ENCODE data around the gene REPS2. TPM values are rescaled to one million over a fixed set of nuclear protein-coding genes. Genes with fewer than 3 reads are reported as not detected.

REPS2 gene
- total and polyA plus RNA-seq, 4 donors = 8.0 to 18.4 (median 11.6) TPM

- Histone ChIP-seq H3K27ac (ENCODE audit: low read depth in 1 of 2, low read length in 1 of 2) (no peak overlapping the region), H3K27me3 (ENCODE audit: control insufficient read depth in 3 of 3, insufficient read depth in 3 of 3, low read length in 2 of 3) (peaks cover 3 to 42% (median 22%) of the 10 kb centered on the region in 3 donors), H3K9me3 (ENCODE audit: control insufficient read depth in 4 of 4, insufficient read depth in 3 of 4, low read length in 3 of 4) (no peaks in the 10 kb centered on the region), H3K36me3 (ENCODE audit: control insufficient read depth in 4 of 4, insufficient read depth in 4 of 4, low read length in 4 of 4) (peaks cover 0 to 3% (median 0%) of the 10 kb centered on the region in 4 donors), H3K4me3 (no peak overlapping the region), H3K4me1 (ENCODE audit: control insufficient read depth in 5 of 5, insufficient read depth in 5 of 5, low read length in 5 of 5) (no peaks in the 10 kb centered on the region), H3K9ac (ENCODE audit: insufficient read depth in 1 of 2, low read length in 2 of 2) (no peak overlapping the region)
- ATAC-seq (ENCODE audit: insufficient read depth, low FRiP score) (no peak), DNase-seq (no peak)
- 77 to 96% methylated on average over 2 of the region's 2 CpGs for WGBS, 2 donors
- TF ChIP-seq CTCF (IDR thresholded peaks at IDR 0.05; ENCODE audit: control extremely low read depth, extremely low read depth) = no peak
Measured at GRCh38 chrX:17154001-17154400, 207.5 kb downstream of the REPS2 start.

- H3K9me3 ChIP-seq (ENCODE audit: control insufficient read depth in 4 of 4, insufficient read depth in 3 of 4, low read length in 3 of 4) = peaks cover 3 to 27% (median 12%) of the 10 kb centered on the region in 4 donors
- H3K4me1 ChIP-seq (ENCODE audit: control insufficient read depth in 5 of 5, insufficient read depth in 5 of 5, low read length in 5 of 5) = no peaks in the 10 kb centered on the region
- ATAC-seq (ENCODE audit: insufficient read depth, low FRiP score) = no peak
- peaks cover 0 to 11% (median 3%) of the 10 kb centered on the region in 3 donors for H3K27me3 ChIP-seq (ENCODE audit: control insufficient read depth in 3 of 3, insufficient read depth in 3 of 3, low read length in 2 of 3)
- H3K36me3 ChIP-seq (ENCODE audit: control insufficient read depth in 4 of 4, insufficient read depth in 4 of 4, low read length in 4 of 4) = no peaks in the 10 kb centered on the region
- WGBS, 2 donors = 72 to 86% methylated on average over 1 of the region's 1 CpG
- TF ChIP-seq CTCF (IDR thresholded peaks at IDR 0.05; ENCODE audit: control extremely low read depth, extremely low read depth) = no peak
- no peak overlapping the region for H3K4me3 ChIP-seq
- no peak overlapping the region for H3K27ac ChIP-seq (ENCODE audit: low read depth in 1 of 2, low read length in 1 of 2)
- no peak overlapping the region for H3K9ac ChIP-seq (ENCODE audit: insufficient read depth in 1 of 2, low read length in 2 of 2)
- no peak for DNase-seq
Measured at GRCh38 chrX:17160975-17161374, 214.5 kb downstream of the REPS2 start.

GRCh38 chrX:17161991-17162390, 215.5 kb downstream of the REPS2 start:
- H3K36me3 ChIP-seq (ENCODE audit: control insufficient read depth in 4 of 4, insufficient read depth in 4 of 4, low read length in 4 of 4) = no peaks in the 10 kb centered on the region
- 100% methylated on average over 1 of the region's 1 CpG for WGBS, 2 donors
- H3K27me3 ChIP-seq (ENCODE audit: control insufficient read depth in 3 of 3, insufficient read depth in 3 of 3, low read length in 2 of 3) = peaks cover 0 to 5% (median 3%) of the 10 kb centered on the region in 3 donors
- H3K4me3 ChIP-seq = no peak overlapping the region
- ATAC-seq (ENCODE audit: insufficient read depth, low FRiP score) (no peak), DNase-seq (no peak)
- TF ChIP-seq CTCF (IDR thresholded peaks at IDR 0.05; ENCODE audit: control extremely low read depth, extremely low read depth) = no peak
- H3K27ac ChIP-seq (ENCODE audit: low read depth in 1 of 2, low read length in 1 of 2) = no peak overlapping the region
- H3K9me3 ChIP-seq (ENCODE audit: control insufficient read depth in 4 of 4, insufficient read depth in 3 of 4, low read length in 3 of 4) = peaks cover 3 to 27% (median 12%) of the 10 kb centered on the region in 4 donors
- no peaks in the 10 kb centered on the region for H3K4me1 ChIP-seq (ENCODE audit: control insufficient read depth in 5 of 5, insufficient read depth in 5 of 5, low read length in 5 of 5)
- no peak overlapping the region for H3K9ac ChIP-seq (ENCODE audit: insufficient read depth in 1 of 2, low read length in 2 of 2)

- DNase-seq = no peak
- H3K27ac ChIP-seq (ENCODE audit: low read depth in 1 of 2, low read length in 1 of 2) = no peak overlapping the region
- H3K27me3 ChIP-seq (ENCODE audit: control insufficient read depth in 3 of 3, insufficient read depth in 3 of 3, low read length in 2 of 3) = peaks cover 0 to 5% (median 2%) of the 10 kb centered on the region in 3 donors
- H3K36me3 ChIP-seq (ENCODE audit: control insufficient read depth in 4 of 4, insufficient read depth in 4 of 4, low read length in 4 of 4) = no peaks in the 10 kb centered on the region
- no peak overlapping the region for H3K9ac ChIP-seq (ENCODE audit: insufficient read depth in 1 of 2, low read length in 2 of 2)
- no peak for TF ChIP-seq CTCF (IDR thresholded peaks at IDR 0.05; ENCODE audit: control extremely low read depth, extremely low read depth)
- H3K9me3 ChIP-seq (ENCODE audit: control insufficient read depth in 4 of 4, insufficient read depth in 3 of 4, low read length in 3 of 4) = peaks cover 3 to 27% (median 12%) of the 10 kb centered on the region in 4 donors
- no peak for ATAC-seq (ENCODE audit: insufficient read depth, low FRiP score)
- no peaks in the 10 kb centered on the region for H3K4me1 ChIP-seq (ENCODE audit: control insufficient read depth in 5 of 5, insufficient read depth in 5 of 5, low read length in 5 of 5)
- H3K4me3 ChIP-seq = no peak overlapping the region
- 74 to 92% methylated on average over 1 of the region's 1 CpG for WGBS, 2 donors
Measured at GRCh38 chrX:17164079-17164478, 217.6 kb downstream of the REPS2 start.
